ENCODE results near the gene SRMS.

DNA sequence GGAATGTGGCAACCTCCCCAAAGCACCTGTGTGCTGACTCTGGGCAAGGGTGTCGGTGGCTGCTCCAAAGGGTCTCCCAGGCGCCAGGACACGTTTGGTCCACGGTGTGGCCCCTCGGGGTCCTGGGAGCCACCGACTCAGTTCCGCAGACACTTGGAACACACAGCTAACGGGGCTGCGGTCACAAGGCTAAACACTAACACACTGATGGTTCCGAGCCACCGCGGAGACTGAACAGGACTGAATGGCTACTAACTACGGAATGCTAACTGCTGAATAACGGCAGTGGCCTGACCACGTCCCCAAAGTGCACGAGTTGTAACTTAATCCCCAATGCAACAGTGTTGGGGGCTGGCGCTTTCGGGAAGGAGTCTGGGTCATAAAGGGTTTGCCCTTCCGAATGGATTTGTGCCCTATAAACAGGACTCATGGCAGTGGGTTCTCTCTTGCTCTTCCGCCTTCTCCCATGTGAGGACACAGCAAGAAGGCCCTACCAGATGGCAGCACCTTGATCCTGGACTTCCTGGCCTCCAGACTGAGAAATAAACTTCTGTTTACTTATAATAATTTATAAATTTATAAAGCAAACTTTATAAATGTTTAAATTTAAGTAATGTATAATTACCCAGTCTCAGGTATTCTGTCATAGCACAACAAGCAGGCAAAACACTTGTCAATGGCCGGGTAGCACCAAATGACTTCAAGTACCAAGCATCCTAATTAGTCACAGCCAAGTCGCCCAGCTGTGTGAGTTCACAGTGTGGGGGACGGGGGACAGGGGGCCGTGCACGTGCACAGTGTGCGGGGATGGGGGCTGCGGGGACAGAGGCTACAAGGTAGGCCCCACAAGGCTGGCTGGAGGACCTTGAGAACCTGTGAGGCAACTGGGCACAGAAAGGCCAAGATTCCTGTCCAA is 46.4 kb downstream of the SRMS start:
- TF ChIP-seq, protein P1, sequence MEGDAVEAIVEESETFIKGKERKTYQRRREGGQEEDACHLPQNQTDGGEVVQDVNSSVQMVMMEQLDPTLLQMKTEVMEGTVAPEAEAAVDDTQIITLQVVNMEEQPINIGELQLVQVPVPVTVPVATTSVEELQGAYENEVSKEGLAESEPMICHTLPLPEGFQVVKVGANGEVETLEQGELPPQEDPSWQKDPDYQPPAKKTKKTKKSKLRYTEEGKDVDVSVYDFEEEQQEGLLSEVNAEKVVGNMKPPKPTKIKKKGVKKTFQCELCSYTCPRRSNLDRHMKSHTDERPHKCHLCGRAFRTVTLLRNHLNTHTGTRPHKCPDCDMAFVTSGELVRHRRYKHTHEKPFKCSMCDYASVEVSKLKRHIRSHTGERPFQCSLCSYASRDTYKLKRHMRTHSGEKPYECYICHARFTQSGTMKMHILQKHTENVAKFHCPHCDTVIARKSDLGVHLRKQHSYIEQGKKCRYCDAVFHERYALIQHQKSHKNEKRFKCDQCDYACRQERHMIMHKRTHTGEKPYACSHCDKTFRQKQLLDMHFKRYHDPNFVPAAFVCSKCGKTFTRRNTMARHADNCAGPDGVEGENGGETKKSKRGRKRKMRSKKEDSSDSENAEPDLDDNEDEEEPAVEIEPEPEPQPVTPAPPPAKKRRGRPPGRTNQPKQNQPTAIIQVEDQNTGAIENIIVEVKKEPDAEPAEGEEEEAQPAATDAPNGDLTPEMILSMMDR (conservative IDR thresholded peaks at IDR 0.05 in 1 of 2, IDR thresholded peaks at IDR 0.05 in 1 of 2; ENCODE audit: extremely low read depth in 1 of 2, insufficient read depth in 1 of 2, low read depth in 1 of 2, low read length in 2 of 2), result no peak
- TF ChIP-seq EZH2 (IDR thresholded peaks at IDR 0.05; ENCODE audit: borderline replicate concordance, low read length), result no peak
